Kidney (tissue), 14 donors: Measurements from ENCODE around the gene TTLL11. TPM values are rescaled to one million over a fixed set of nuclear protein-coding genes. Genes with fewer than 3 reads are reported as not detected.

Experiments used
- DNase-seq, 5 donors: peaks; one replicate each; pipeline ENCODE4 v3.0.0-alpha.2; 2013 to 2020
- FAIRE-seq: peaks from 2 replicates; lab custom pipeline; 2012; peaks lifted over from hg19 to GRCh38; lab: Jason Lieb, UNC
- H3K27ac ChIP-seq, 2 donors: one replicate each; pipeline ENCODE4 v1.7.0; 2013; ENCODE audit warnings: low read depth in 2 of 2, low read length in 2 of 2, inconsistent platforms in 1 of 2
- H3K27me3 ChIP-seq: one replicate; pipeline ENCODE4 v1.7.1; 2013; ENCODE audit warnings: low read length, inconsistent platforms; ENCODE audit not compliant: control insufficient read depth, insufficient read depth
- H3K36me3 ChIP-seq, 3 donors: one replicate each; pipeline versions ENCODE4 v1.7.0 to v1.7.1; 2013; ENCODE audit warnings: low read length in 3 of 3, control low read depth in 1 of 3, inconsistent platforms in 1 of 3; ENCODE audit not compliant: insufficient read depth in 3 of 3, control insufficient read depth in 2 of 3
- H3K4me1 ChIP-seq, 3 donors: one replicate each; pipeline versions ENCODE4 v1.7.0 to v1.7.1; 2013; ENCODE audit warnings: low read length in 3 of 3, inconsistent platforms in 1 of 3, low read depth in 1 of 3; ENCODE audit not compliant: control insufficient read depth in 2 of 3, insufficient read depth in 2 of 3
- H3K4me3 ChIP-seq, 3 donors: one replicate each; pipeline versions ENCODE4 v1.7.0 to v1.8.1; 2013; ENCODE audit warnings: low read length in 3 of 3, control low read depth in 1 of 3, inconsistent platforms in 1 of 3
- H3K9ac ChIP-seq, 3 donors: one replicate each; pipeline versions ENCODE4 v1.7.0 to v1.7.1; 2013; ENCODE audit warnings: low read length in 3 of 3, control low read depth in 1 of 3, inconsistent platforms in 1 of 3
- H3K9me3 ChIP-seq, 3 donors: one replicate each; pipeline versions ENCODE4 v1.7.0 to v1.7.1; 2013; ENCODE audit warnings: low read length in 3 of 3, control low read depth in 1 of 3, inconsistent platforms in 1 of 3; ENCODE audit not compliant: control insufficient read depth in 2 of 3, insufficient read depth in 1 of 3
- intact Hi-C: fragments of 100-400 bp; cut with DNase I; formaldehyde crosslinking; loops from one replicate; pipeline ENCODE4 v1.11.1; 2022
- polyA plus RNA-seq: library from polyadenylated mRNA; stranded (reverse); fragments of 350-450 nt; fragmentation: Illumina TruSeq; extraction: RNeasy Lipid Tissue Mini Kit (QIAGEN cat#74804); gene quantifications from one replicate; pipeline ENCODE4 v1.2.3, GENCODE V29; 2014; ENCODE audit warnings: low read depth, low replicate concordance; ENCODE audit not compliant: insufficient read depth
- total RNA-seq: library from RNA; stranded (reverse); fragmentation: NEBNext Ultra II Directional; extraction: Animal tissue kit (Norgen Biotek cat#: 25700); gene quantifications from one replicate; pipeline ENCODE4 v1.2.1, GENCODE V29; 2021
- TF ChIP-seq, protein P1 (sequence below): IDR thresholded peaks from 3 replicates; pipeline ENCODE4 v1.5.1; 2012; ENCODE audit warnings: mild to moderate bottlenecking, moderate library complexity, borderline replicate concordance; ENCODE audit not compliant: insufficient read depth; ENCODE audit errors: extremely low read depth
- donor health status: control.
- donor health status: control.
- donor health status: control.
- donor health status: control.
- donor health status: control.
- donor health status: DM: yes; HTN: yes; CAD: no.
- donor health status: Normal renal cell carcinoma (clear cell type).

Gene TTLL11
- total and polyA plus RNA-seq, 2 donors from 2014 or later: 2.3 to 10.0 TPM

DNA sequence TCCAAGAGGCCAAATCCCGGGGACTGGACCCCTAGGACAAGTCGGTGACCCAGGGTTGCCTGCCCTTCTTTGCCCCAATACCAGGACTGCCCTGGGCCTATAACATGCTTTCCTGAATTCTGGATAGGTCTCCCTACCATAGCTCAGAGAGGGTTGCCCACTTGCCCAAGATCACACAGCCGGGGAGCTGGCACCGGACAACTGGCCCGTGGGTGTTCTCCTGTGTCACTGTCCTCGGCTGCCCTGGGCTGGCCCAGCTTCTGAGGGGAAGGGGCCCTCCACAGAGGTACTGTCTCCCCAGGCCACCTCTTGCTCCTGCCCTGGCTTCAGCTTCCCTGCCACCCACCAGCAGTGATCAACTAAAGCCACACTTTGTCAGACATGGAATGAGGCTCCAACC, 28.8 kb upstream of the TTLL11 start:
- TF ChIP-seq, protein P1, sequence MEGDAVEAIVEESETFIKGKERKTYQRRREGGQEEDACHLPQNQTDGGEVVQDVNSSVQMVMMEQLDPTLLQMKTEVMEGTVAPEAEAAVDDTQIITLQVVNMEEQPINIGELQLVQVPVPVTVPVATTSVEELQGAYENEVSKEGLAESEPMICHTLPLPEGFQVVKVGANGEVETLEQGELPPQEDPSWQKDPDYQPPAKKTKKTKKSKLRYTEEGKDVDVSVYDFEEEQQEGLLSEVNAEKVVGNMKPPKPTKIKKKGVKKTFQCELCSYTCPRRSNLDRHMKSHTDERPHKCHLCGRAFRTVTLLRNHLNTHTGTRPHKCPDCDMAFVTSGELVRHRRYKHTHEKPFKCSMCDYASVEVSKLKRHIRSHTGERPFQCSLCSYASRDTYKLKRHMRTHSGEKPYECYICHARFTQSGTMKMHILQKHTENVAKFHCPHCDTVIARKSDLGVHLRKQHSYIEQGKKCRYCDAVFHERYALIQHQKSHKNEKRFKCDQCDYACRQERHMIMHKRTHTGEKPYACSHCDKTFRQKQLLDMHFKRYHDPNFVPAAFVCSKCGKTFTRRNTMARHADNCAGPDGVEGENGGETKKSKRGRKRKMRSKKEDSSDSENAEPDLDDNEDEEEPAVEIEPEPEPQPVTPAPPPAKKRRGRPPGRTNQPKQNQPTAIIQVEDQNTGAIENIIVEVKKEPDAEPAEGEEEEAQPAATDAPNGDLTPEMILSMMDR: no peak
- no peak overlapping the region for H3K9ac ChIP-seq
- intact Hi-C loops: loop anchor here (5.0 kb wide), 1 partner anchor 230 kb away; no protein-coding TSS in a partner anchor
- H3K4me3 ChIP-seq: no peak overlapping the region
- H3K9me3 ChIP-seq: no peaks in the 10 kb centered on the region
- H3K27me3 ChIP-seq: peaks cover 10% of the 10 kb centered on the region
- H3K4me1 ChIP-seq: peaks cover 0 to 8% (median 0%) of the 10 kb centered on the region in 3 donors
- DNase-seq (peak in 1 of 5 donors; percentile 46), FAIRE-seq (no peak)
- H3K36me3 ChIP-seq: no peaks in the 10 kb centered on the region
- no peak overlapping the region for H3K27ac ChIP-seq

DNA sequence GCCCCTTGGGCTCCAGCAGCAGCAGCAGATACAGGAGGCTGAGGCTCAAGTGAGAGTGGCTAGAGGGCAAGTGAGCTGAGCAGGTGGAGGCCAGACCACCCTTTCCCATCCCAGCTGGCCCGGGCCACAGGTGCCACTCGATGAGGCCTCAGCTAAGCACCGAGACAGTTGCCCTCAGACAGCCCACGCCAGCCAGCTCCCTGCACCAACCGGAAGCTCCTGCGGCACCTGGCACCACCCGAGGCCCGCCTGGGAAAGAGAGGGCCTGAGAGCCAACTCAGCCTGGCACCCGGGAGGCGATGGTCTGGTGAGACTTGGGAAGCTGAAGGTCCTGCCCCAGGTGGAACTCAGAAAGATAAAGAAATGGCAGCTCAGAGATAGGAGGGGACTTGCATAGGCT, 28.3 kb upstream of the TTLL11 start:
- Histone ChIP-seq H3K27ac (no peak overlapping the region), H3K27me3 (peaks cover 10% of the 10 kb centered on the region), H3K36me3 (no peaks in the 10 kb centered on the region), H3K4me3 (no peak overlapping the region), H3K9ac (no peak overlapping the region), H3K4me1 (peaks cover 0 to 6% (median 0%) of the 10 kb centered on the region in 3 donors), H3K9me3 (no peaks in the 10 kb centered on the region)
- DNase-seq: peak in 1 of 5 donors; percentile 75
- TF ChIP-seq, protein P1: no peak
- intact Hi-C loops: loop anchor here (5.0 kb wide), 1 partner anchor 231 kb away; no protein-coding TSS in a partner anchor
- no peak for FAIRE-seq

GRCh38 chr9:122120316-122121071, 27.4 kb upstream of the TTLL11 start:
- Histone ChIP-seq H3K4me3 (no peak overlapping the region), H3K4me1 (no peaks in the 10 kb centered on the region), H3K9me3 (no peaks in the 10 kb centered on the region), H3K36me3 (no peaks in the 10 kb centered on the region), H3K9ac (no peak overlapping the region), H3K27me3 (peaks cover 3% of the 10 kb centered on the region), H3K27ac (no peak overlapping the region)
- TF ChIP-seq, protein P1: no peak
- no peak for FAIRE-seq
- intact Hi-C loops: loop anchor here (5.0 kb wide), 1 partner anchor 232 kb away; no protein-coding TSS in a partner anchor
- peak in 1 of 5 donors; percentile 52 for DNase-seq
